A549 (cell line): ENCODE measurements around the gene RTN4. TPM values are rescaled to one million over a fixed set of nuclear protein-coding genes. Genes with fewer than 3 reads are reported as not detected.
A peak's percentile ranks its signal among the peaks of the same experiment; 100 is the strongest.

Experiments used
- ATAC-seq, 2 experiments: fragments of 200-7000 bp in 1 of 2; fragments of >200 bp in 1 of 2; cut with Nextera tagmentation in 1 of 2; cut with Tn5 transposase in 1 of 2; 3 replicates each; pipeline versions ENCODE4 v1.8.0 to v1.9.1; 2018 to 2020; ENCODE audit warnings: mild to moderate bottlenecking in 1 of 2, moderate library complexity in 1 of 2
- CTCF ChIA-PET: fragments of 300-600 bp; sonication (Branson Sonifier 250); formaldehyde crosslinking; extraction: SDS; loops from one replicate; lab custom pipeline; 2021; ENCODE audit warnings: antibody characterized with exemption, inconsistent platforms; lab: Yijun Ruan, JAX
- POLR2A ChIA-PET: fragments of 350-600 bp; formaldehyde crosslinking; extraction: SDS; loops from one replicate; lab custom pipeline; 2021; ENCODE audit warnings: antibody characterized with exemption, inconsistent platforms; lab: Yijun Ruan, JAX
- DNase-seq, 2 experiments: peaks; one replicate each; pipeline versions ENCODE4 v3.0.0 to v3.0.0-alpha.2; 2011 to 2016; ENCODE audit warnings: low read depth in 1 of 2, low spot score in 1 of 2
- FAIRE-seq: peaks from 2 replicates; lab custom pipeline; 2011; peaks lifted over from hg19 to GRCh38; lab: Jason Lieb, UNC
- H3K27ac ChIP-seq, 2 experiments: fragments of >200 bp; sonication (Bioruptor Twin); formaldehyde crosslinking; 3 replicates each; pipeline ENCODE4 v1.5.1; 2016 to 2017
- H3K4me1 ChIP-seq: fragments of >200 bp; sonication (Bioruptor Twin); formaldehyde crosslinking; 3 replicates; pipeline ENCODE4 v1.6.1; 2016
- H3K4me2 ChIP-seq: fragments of >200 bp; sonication (Bioruptor Twin); formaldehyde crosslinking; 3 replicates; pipeline ENCODE4 v1.6.1; 2016
- H3K4me3 ChIP-seq: fragments of >200 bp; sonication (Bioruptor Twin); formaldehyde crosslinking; 3 replicates; pipeline ENCODE4 v1.5.1; 2016
- H3K9me3 ChIP-seq: fragments of >200 bp; sonication (Bioruptor Twin); formaldehyde crosslinking; 3 replicates; pipeline ENCODE4 v1.6.1; 2016
- BCL3 ChIP-seq: fragments of >200 bp; sonication (Bioruptor Twin); formaldehyde crosslinking; IDR thresholded peaks from 3 replicates; pipeline ENCODE4 v1.6.1; 2016
- CEBPB ChIP-seq, 2 experiments: fragments of >200 bp in 1 of 2; sonication (Bioruptor Twin) in 1 of 2; formaldehyde crosslinking in 1 of 2; IDR thresholded peaks; 2 replicates each; pipeline ENCODE4 v1.6.1; 2012 to 2016
- E2F6 ChIP-seq: IDR thresholded peaks from 2 replicates; pipeline ENCODE4 v1.6.1; 2012; ENCODE audit warnings: low read depth, borderline replicate concordance
- EHF ChIP-seq: fragments of 250-450 bp; sonication (Bioruptor Pico); IDR thresholded peaks from 2 replicates; pipeline ENCODE4 v1.5.0; 2020; ENCODE audit warnings: mild to moderate bottlenecking
- EHMT2 ChIP-seq: fragments of 200-600 bp; sonication (generic); IDR thresholded peaks from 2 replicates; pipeline ENCODE4 v1.6.1; 2016; ENCODE audit warnings: antibody characterized with exemption, low read depth, mild to moderate bottlenecking, moderate library complexity
- ESRRA ChIP-seq: fragments of 150-350 bp; IDR thresholded peaks from 2 replicates; pipeline ENCODE4 v1.6.1; 2014; ENCODE audit warnings: mild to moderate bottlenecking, low read length, borderline replicate concordance
- GATA3 ChIP-seq: IDR thresholded peaks from 2 replicates; pipeline ENCODE4 v1.6.1; 2012; ENCODE audit warnings: borderline replicate concordance
- HDAC2 ChIP-seq: fragments of 200-600 bp; sonication (generic); IDR thresholded peaks from 2 replicates; pipeline ENCODE4 v1.6.1; 2016
- HES2 ChIP-seq: fragments of >200 bp; sonication (Bioruptor Twin); formaldehyde crosslinking; IDR thresholded peaks from 2 replicates; pipeline ENCODE4 v1.6.1; 2016
- HOXB13 ChIP-seq: fragments of 250-450 bp; sonication (Bioruptor Pico); IDR thresholded peaks from 2 replicates; pipeline ENCODE4 v1.5.0; 2020; ENCODE audit warnings: low read depth, mild to moderate bottlenecking, moderate library complexity
- KDM1A ChIP-seq: fragments of 200-600 bp; sonication (generic); IDR thresholded peaks from 2 replicates; pipeline ENCODE4 v1.6.1; 2016; ENCODE audit warnings: low read depth, mild to moderate bottlenecking
- KDM5A ChIP-seq: fragments of 200-600 bp; sonication (generic); IDR thresholded peaks from 2 replicates; pipeline ENCODE4 v1.6.1; 2016; ENCODE audit warnings: antibody characterized with exemption, mild to moderate bottlenecking
- MAFK ChIP-seq: fragments of 450-650 bp; IDR thresholded peaks from 2 replicates; pipeline ENCODE4 v1.6.1; 2014; ENCODE audit not compliant: partially characterized antibody
- MAZ ChIP-seq: fragments of 150-350 bp; IDR thresholded peaks from 2 replicates; pipeline ENCODE4 v1.6.1; 2014; ENCODE audit warnings: antibody characterized with exemption, low read depth, low read length, borderline replicate concordance
- NFE2L2 ChIP-seq: fragments of 150-350 bp; conservative IDR thresholded peaks from 2 replicates; pipeline ENCODE4 v1.6.1; 2014; ENCODE audit warnings: low read length
- NR3C1 ChIP-seq: fragments of >200 bp; sonication (Bioruptor Twin); formaldehyde crosslinking; IDR thresholded peaks from 3 replicates; pipeline ENCODE4 v1.6.1; 2017
- PHF8 ChIP-seq: fragments of 200-600 bp; sonication (generic); IDR thresholded peaks from 2 replicates; pipeline ENCODE4 v1.6.1; 2016; ENCODE audit warnings: low read depth, mild to moderate bottlenecking, antibody characterized with exemption, moderate library complexity, borderline replicate concordance
- POLR2AphosphoS2 ChIP-seq: conservative IDR thresholded peaks from 2 replicates; pipeline ENCODE4 v1.6.1; 2012; ENCODE audit warnings: low read length, improper control_type of control experiment, inconsistent platforms
- RAD21 ChIP-seq, 2 experiments: fragments of >200 bp in 1 of 2; sonication (Bioruptor Twin) in 1 of 2; formaldehyde crosslinking in 1 of 2; IDR thresholded peaks in 1 of 2; conservative IDR thresholded peaks in 1 of 2; 2 replicates in 1 of 2; 3 replicates in 1 of 2; pipeline ENCODE4 v1.6.1; 2012 to 2018; ENCODE audit warnings: inconsistent platforms in 1 of 2
- RARB ChIP-seq: fragments of 250-450 bp; sonication (Bioruptor Pico); IDR thresholded peaks from 2 replicates; pipeline ENCODE4 v1.8.0; 2021; ENCODE audit warnings: mild to moderate bottlenecking, moderate library complexity
- RCOR1 ChIP-seq: fragments of 150-350 bp; IDR thresholded peaks from 2 replicates; pipeline ENCODE4 v1.6.1; 2014; ENCODE audit warnings: antibody characterized with exemption, low read length, low read depth
- RFX5 ChIP-seq: fragments of 450-650 bp; IDR thresholded peaks from 2 replicates; pipeline ENCODE4 v1.7.1; 2014; ENCODE audit warnings: antibody characterized with exemption, mild to moderate bottlenecking, moderate library complexity
- SMC3 ChIP-seq: fragments of >200 bp; sonication (Bioruptor Twin); formaldehyde crosslinking; IDR thresholded peaks from 3 replicates; pipeline ENCODE4 v1.6.1; 2018; ENCODE audit warnings: inconsistent platforms
- SREBF2 ChIP-seq: fragments of 450-650 bp; IDR thresholded peaks from 2 replicates; pipeline ENCODE4 v1.6.1; 2014; ENCODE audit warnings: mild to moderate bottlenecking, moderate library complexity
- ZFP36 ChIP-seq: fragments of 450-650 bp; IDR thresholded peaks from 2 replicates; pipeline ENCODE4 v1.6.1; 2014; ENCODE audit warnings: borderline replicate concordance; ENCODE audit not compliant: partially characterized antibody
- ZNF302 ChIP-seq: fragments of 250-450 bp; sonication (Bioruptor Pico); IDR thresholded peaks from 2 replicates; pipeline ENCODE4 v1.9.0; 2021; ENCODE audit warnings: inconsistent platforms, mild to moderate bottlenecking, moderate library complexity
- WGBS: methylation state at CpG from one replicate; pipeline ENCODE4 v1.1.6; 2017; ENCODE audit errors: missing lambda C conversion rate; 5-methylcytosine and 5-hydroxymethylcytosine counted together
- polyA plus RNA-seq, 4 experiments: library from polyadenylated mRNA; depleted of rRNA in 3 of 4; stranded (reverse); fragments of >200 nt; fragmentation: RNase III in 1 of 4; extraction: RNeasy Plus Mini Kit Qiagen cat#74134 plus additional on column Dnase treatment in 1 of 4; gene quantifications; 2 replicates in 3 of 4; 3 replicates in 1 of 4; pipeline ENCODE4 v1.2.3, GENCODE V29; 2011 to 2017

The RTN4 gene
- polyA plus RNA-seq, 2 of the 4 experiments (the other 2 are of a cell fraction), result 302 to 403 TPM

- Histone ChIP-seq H3K9me3 (peaks cover 2% of the 10 kb centered on the region; the same call in 1 of the 3 replicates), H3K27ac (no peak overlapping the region), H3K4me3 (no peak overlapping the region)
- ChIA-PET CTCF (interaction anchor here (1.7 kb wide), 1 partner anchor 124 kb away, joined by 5 read pairs; no protein-coding TSS in a partner anchor), POLR2A (no interaction called here)
- 96% methylated on average over 8 of the region's 8 CpGs for WGBS
- DNase-seq (no peak), FAIRE-seq (no peak), ATAC-seq (no peak)
- TF ChIP-seq RAD21 (conservative IDR thresholded peaks at IDR 0.05 in 1 of 2, IDR thresholded peaks at IDR 0.05 in 1 of 2) (no peak), ZNF302 (no peak), SREBF2 (no peak), ESRRA (no peak)
- TF ChIP-seq, all 56 proteins: peak for 0
- no peak overlapping the region for H3K4me2 ChIP-seq
- H3K4me1 ChIP-seq, result peaks cover 70% of the 10 kb centered on the region
Measured at GRCh38 chr2:55043841-55044240, 6.4 kb downstream of the RTN4 start.

- ATAC-seq (no peak), FAIRE-seq (peak; percentile 49), DNase-seq (no peak)
- ChIA-PET POLR2A (no interaction called here), CTCF (interaction anchor here (1.3 to 2.5 kb wide), 2 partner anchors 11 to 137 kb away, joined by 6 to 25 read pairs; partner anchors contain the start of gene RTN4)
- TF ChIP-seq NFE2L2 (peak; percentile 94), MAFK (peak; percentile 97), HOXB13 (CRISPR knock-in tag) (no peak), RCOR1 (no peak), E2F6 (no peak), POLR2AphosphoS2 (no peak), CEBPB (IDR thresholded peaks at IDR 0.05) (0 out of 4 replicates have a peak, but pooled peaks of 1 of the 2 experiments have one; percentile 2), HDAC2 (no peak), HES2 (no peak), SMC3 (no peak)
- Histone ChIP-seq H3K4me1 (peaks cover 38% of the 10 kb centered on the region), H3K9me3 (peaks cover 24% of the 10 kb centered on the region), H3K4me2 (no peak overlapping the region), H3K4me3 (no peak overlapping the region), H3K27ac (peak overlapping the region; percentile 8 to 19; a peak in 2 of 6 replicates)
- 84% methylated on average over 1 of the region's 1 CpG for WGBS
Measured at GRCh38 chr2:55038428-55038827, 11.8 kb downstream of the RTN4 start.

GRCh38 chr2:55035716-55036115 lies 14.5 kb downstream of the RTN4 start:
- H3K4me1 ChIP-seq, result peaks cover 35% of the 10 kb centered on the region; the same call in 2 of the 3 replicates

More at GRCh38 chr2:55035716-55036115, 14.5 kb downstream of the RTN4 start:
- TF ChIP-seq KDM5A, result no peak
- no peak for TF ChIP-seq EHF (CRISPR knock-in tag)
- TF ChIP-seq RARB (CRISPR knock-in tag), result no peak
- no peak for TF ChIP-seq SMC3
- TF ChIP-seq EHMT2, result no peak
- TF ChIP-seq HOXB13 (CRISPR knock-in tag), result no peak
- TF ChIP-seq KDM1A, result no peak
- no peak for TF ChIP-seq PHF8
- no peak for TF ChIP-seq BCL3
- TF ChIP-seq MAZ, result no peak
- TF ChIP-seq RCOR1, result no peak
- no peak for TF ChIP-seq NR3C1
- no peak for TF ChIP-seq RFX5
- no peak for TF ChIP-seq GATA3
- no peak for TF ChIP-seq HES2
- TF ChIP-seq E2F6, result no peak
- no peak for TF ChIP-seq ZFP36
- H3K4me2 ChIP-seq, result no peak overlapping the region
- no peak overlapping the region for H3K4me3 ChIP-seq
- no peak overlapping the region for H3K27ac ChIP-seq
- FAIRE-seq (no peak), ATAC-seq (no peak), DNase-seq (no peak)
- peaks cover 24% of the 10 kb centered on the region for H3K9me3 ChIP-seq
- WGBS, result 55% methylated on average over 2 of the region's 2 CpGs
- CTCF ChIA-PET, result interaction anchor here (1.5 kb wide), 1 partner anchor 68 kb away, joined by 3 read pairs; no protein-coding TSS in a partner anchor
- POLR2A ChIA-PET, result no interaction called here
